Measurements from ENCODE around the gene BTBD2. TPM values are rescaled to one million over a fixed set of nuclear protein-coding genes. Genes with fewer than 3 reads are reported as not detected.

Gene BTBD2
- total and polyA plus RNA-seq, 2 of the 8 experiments (the other 6 are each of a cell fraction or from before 2014, with no cell fraction given): 91.7 to 92.3 TPM

DNA sequence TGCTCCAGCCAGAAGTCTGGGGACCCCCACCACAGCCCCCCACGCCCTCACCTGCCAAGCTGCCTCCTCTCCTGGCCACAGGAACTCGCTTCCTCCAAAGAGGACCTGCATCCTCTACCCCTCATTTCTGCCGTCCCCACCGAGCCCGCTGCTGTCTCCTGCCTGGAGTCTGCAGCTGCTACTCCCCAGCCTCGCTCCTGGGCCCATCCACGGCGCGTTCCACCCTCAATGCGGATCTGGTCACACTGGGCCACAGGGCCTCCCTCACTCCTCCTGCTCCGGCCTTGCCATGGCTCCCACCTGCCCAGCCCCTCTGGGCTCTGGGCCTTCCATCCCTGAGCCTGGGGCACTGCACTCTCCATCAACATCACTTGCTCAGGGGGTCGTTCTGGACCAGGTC is 4.3 kb downstream of the BTBD2 start:
- no peak overlapping the region for H3K18ac ChIP-seq (ENCODE audit: extremely low read depth, low read length)
- H3K27me3 ChIP-seq (replicated peaks in 1 of 4; ENCODE audit: control insufficient read depth in 3 of 4, extremely low read depth in 1 of 4, insufficient read depth in 3 of 4, low read length in 3 of 4): no peaks in the 10 kb centered on the region
- no peak overlapping the region for H2BK12ac ChIP-seq (ENCODE audit: low read depth, low read length)
- H4K91ac ChIP-seq (replicated peaks; ENCODE audit: insufficient read length, low read length): no peak overlapping the region
- H3K9me3 ChIP-seq (ENCODE audit: insufficient read depth in 2 of 2, low read depth in 1 of 2, low read length in 1 of 2): no peaks in the 10 kb centered on the region; a peak in 1 of 4 replicates
- H4K5ac ChIP-seq (ENCODE audit: insufficient read length, low read depth, low read length): no peak overlapping the region
- DNase-seq (ENCODE audit: low read depth in 1 of 2, low spot score in 2 of 2): no peak
- no peak overlapping the region for H3K9ac ChIP-seq (replicated peaks in 1 of 4; ENCODE audit: extremely low read depth in 1 of 4, low read depth in 3 of 4, low read length in 3 of 4)
- no peak overlapping the region for H3K4me3 ChIP-seq (ENCODE audit: extremely low read depth in 1 of 4, insufficient read depth in 2 of 4, low read depth in 3 of 4, low read length in 4 of 4)
- CTCF ChIA-PET (ENCODE audit: partially characterized antibody): no interaction called here
- H3K79me1 ChIP-seq (ENCODE audit: low read depth, low read length): peaks cover 4% of the 10 kb centered on the region; the same call in 1 of the 2 replicates
- no peak overlapping the region for H3K27ac ChIP-seq (ENCODE audit: low read depth, low read length)
- H3K23me2 ChIP-seq (ENCODE audit: low read depth, low read length): peaks cover 7% of the 10 kb centered on the region; the same call in 1 of the 2 replicates
- no peak overlapping the region for H3K23ac ChIP-seq (ENCODE audit: insufficient read length)
- H2AFZ ChIP-seq (ENCODE audit: low read length): no peak overlapping the region
- H2BK5ac ChIP-seq (ENCODE audit: low read depth, low read length): no peak overlapping the region
- no peak overlapping the region for H2BK15ac ChIP-seq (ENCODE audit: low read length)
- no peak for FAIRE-seq
- H2BK20ac ChIP-seq (ENCODE audit: low read length): no peak overlapping the region
- H3K56ac ChIP-seq (replicated peaks; ENCODE audit: insufficient read length, low read depth, low read length): no peak overlapping the region
- no peak overlapping the region for H2BK120ac ChIP-seq (replicated peaks; ENCODE audit: low read depth, low read length)
- H3K4ac ChIP-seq (replicated peaks; ENCODE audit: insufficient read length, low read depth, low read length): no peak overlapping the region
- peaks cover 10 to 16% of the 10 kb centered on the region in 2 experiments for H4K20me1 ChIP-seq (replicated peaks in 1 of 2; ENCODE audit: control insufficient read depth in 1 of 2, insufficient read depth in 2 of 2, low read length in 2 of 2)
- H3K4me1 ChIP-seq (replicated peaks in 1 of 4; ENCODE audit: control insufficient read depth in 3 of 4, insufficient read depth in 4 of 4, low read length in 3 of 4): peaks cover 0 to 13% (median 3%) of the 10 kb centered on the region in 4 experiments; a peak in 5 of 7 replicates
- POLR2A ChIA-PET (ENCODE audit: partially characterized antibody): interaction anchor here (0.8 to 2.1 kb wide), 5 partner anchors 9 to 57 kb away, joined by 3 to 4 read pairs (median 3); no protein-coding TSS in a partner anchor
- no peak overlapping the region for H3K4me2 ChIP-seq (ENCODE audit: insufficient read depth in 1 of 2, low read depth in 2 of 2, low read length in 2 of 2)
- no peak overlapping the region for H4K8ac ChIP-seq (ENCODE audit: extremely low read depth, insufficient read depth, low read length)
- peaks cover 0 to 3% of the 10 kb centered on the region in 2 experiments; a peak in 1 of 4 replicates for H3K79me2 ChIP-seq (ENCODE audit: control insufficient read depth in 1 of 2, insufficient read depth in 2 of 2, low read length in 2 of 2)
- WGBS, 2 experiments (ENCODE audit: extremely low coverage in 1 of 2, insufficient coverage in 1 of 2, insufficient read length in 1 of 2, insufficient replicate concordance in 2 of 2, low coverage in 1 of 2, low lambda C conversion rate in 2 of 2, missing lambda C conversion rate in 1 of 2): 97% methylated on average over 10 of the region's 12 CpGs; no CpG with 5 or more reads in 1 of the 2 experiments
- H3K36me3 ChIP-seq (ENCODE audit: control insufficient read depth in 2 of 4, insufficient read depth in 4 of 4, low read length in 3 of 4): no peaks in the 10 kb centered on the region; a peak in 1 of 8 replicates
- no peak for TF ChIP-seq NANOG (IDR thresholded peaks at IDR 0.05; ENCODE audit: insufficient read depth, low read depth, low read length, poor library complexity, severe bottlenecking)
- no peak for TF ChIP-seq EP300 (IDR thresholded peaks at IDR 0.05; ENCODE audit: borderline replicate concordance in 1 of 2, low read depth in 2 of 2, low read length in 2 of 2)
- no peak for TF ChIP-seq NRF1 (IDR thresholded peaks at IDR 0.05; ENCODE audit: low read depth, low read length)
- H3K14ac ChIP-seq (ENCODE audit: insufficient read length): no peak overlapping the region
- H2AK5ac ChIP-seq (ENCODE audit: low read depth, low read length): no peak overlapping the region
